Stomach (tissue), 9 donors: ENCODE measurements around the gene CDC34. TPM values are rescaled to one million over a fixed set of nuclear protein-coding genes. Genes with fewer than 3 reads are reported as not detected.

Experiments
- DNase-seq, 2 donors: peaks; one replicate each; pipeline versions ENCODE4 v3.0.0 to v3.0.0-alpha.2; 2013 to 2019
- H3K27ac ChIP-seq, 5 donors: fragments of 200-600 bp in 4 of 5; sonication (generic) in 4 of 5; one replicate each; pipeline ENCODE4 v1.5.1; 2013 to 2019; ENCODE audit warnings: mild to moderate bottlenecking in 1 of 5, moderate library complexity in 1 of 5
- H3K27me3 ChIP-seq, 3 donors: fragments of 200-600 bp; sonication (generic); one replicate each; pipeline ENCODE4 v1.5.1; 2017 to 2019; ENCODE audit warnings: mixed run types in 1 of 3
- H3K36me3 ChIP-seq, 4 donors: fragments of 200-600 bp; sonication (generic); 1 replicate in 3 of 4; 2 replicates in 1 of 4; pipeline ENCODE4 v1.5.1; 2016 to 2019
- H3K4me1 ChIP-seq, 4 donors: fragments of 200-600 bp; sonication (generic); one replicate each; pipeline ENCODE4 v1.5.1; 2016 to 2019
- H3K4me3 ChIP-seq, 4 donors: fragments of 200-600 bp; sonication (generic) in 3 of 4; one replicate each; pipeline ENCODE4 v1.5.1; 2016 to 2019; ENCODE audit warnings: mild to moderate bottlenecking in 1 of 4
- H3K9me3 ChIP-seq, 4 donors: fragments of 200-600 bp; sonication (generic); one replicate each; pipeline ENCODE4 v1.5.1; 2016 to 2019
- CTCF ChIP-seq, 7 experiments: fragments of 450-650 bp in 4 of 7; fragments of 200-600 bp in 3 of 7; sonication (generic) in 3 of 7; IDR thresholded peaks; one replicate each; pipeline ENCODE4 v1.5.1; 2016 to 2019; ENCODE audit warnings: antibody characterized with exemption in 7 of 7, control low read depth in 2 of 7, mild to moderate bottlenecking in 1 of 7
- EP300 ChIP-seq: sonication (generic); formaldehyde crosslinking; IDR thresholded peaks from one replicate; pipeline ENCODE4 v1.6.1; 2017; ENCODE audit warnings: antibody characterized with exemption
- POLR2A ChIP-seq, 4 donors: fragments of 450-650 bp; IDR thresholded peaks; one replicate each; pipeline ENCODE4 v1.6.1; 2016; ENCODE audit warnings: antibody characterized with exemption in 4 of 4, control low read depth in 2 of 4, mild to moderate bottlenecking in 1 of 4, moderate library complexity in 1 of 4
- POLR2AphosphoS5 ChIP-seq, 3 donors: sonication (generic); formaldehyde crosslinking; IDR thresholded peaks; one replicate each; pipeline ENCODE4 v1.6.1; 2016; ENCODE audit warnings: antibody characterized with exemption in 3 of 3
- WGBS, 5 donors: extraction: QIAGEN DNeasy Blood & Tissue Kit in 3 of 5; methylation state at CpG; one replicate each; pipeline versions ENCODE4 v1.1.5 to v1.1.7; 2013 to 2018; 5-methylcytosine and 5-hydroxymethylcytosine counted together
- intact Hi-C: fragments of 100-400 bp; cut with DNase I; formaldehyde crosslinking; loops from one replicate; pipeline ENCODE4 v1.15.1; 2023; ENCODE audit warnings: low total_unique reads
- polyA plus RNA-seq, 3 donors: library from polyadenylated mRNA; stranded (reverse); fragments of 200-250 nt; gene quantifications; one replicate each; pipeline ENCODE4 v1.2.3, GENCODE V29; 2013
- total RNA-seq, 5 donors: library from RNA; depleted of rRNA; stranded (reverse); fragments of >200 nt; gene quantifications; one replicate each; pipeline versions ENCODE4 v1.1.0 to v1.2.3, GENCODE V29; 2014 to 2016
- donor health status: healthy with polysubstance abuse.
- donor health status: Bipolar disorder and iron deficiency.
- donor health status: healthy.

CDC34 gene
- total and polyA plus RNA-seq, 8 donors = 26.1 to 503 (median 76.7) TPM

- Histone ChIP-seq H3K36me3 (peaks cover 25 to 32% (median 30%) of the 10 kb centered on the region in 4 donors), H3K4me1 (peaks cover 12 to 37% (median 35%) of the 10 kb centered on the region in 4 donors), H3K9me3 (no peaks in the 10 kb centered on the region), H3K4me3 (no peak overlapping the region), H3K27ac (no peak overlapping the region), H3K27me3 (peaks cover 18 to 61% (median 25%) of the 10 kb centered on the region in 3 donors)
- intact Hi-C loops = no loop called here
- no peak for TF ChIP-seq EP300
- TF ChIP-seq CTCF (IDR thresholded peaks at IDR 0.05) = no peak
- no peak for TF ChIP-seq POLR2AphosphoS5 (IDR thresholded peaks at IDR 0.05)
- DNase-seq = no peak
- WGBS, 5 donors = 44 to 61% (median 50%) methylated on average over 6 to 10 of the region's 10 CpGs
Measured at GRCh38 chr19:585551-586110, 54.1 kb downstream of the CDC34 start.

- H3K4me1 ChIP-seq = peaks cover 13 to 46% (median 43%) of the 10 kb centered on the region in 4 donors
- peak; percentile 70 to 88 for DNase-seq
- no peak for TF ChIP-seq POLR2AphosphoS5 (IDR thresholded peaks at IDR 0.05)
- no peak for TF ChIP-seq EP300
- TF ChIP-seq CTCF (IDR thresholded peaks at IDR 0.05) = peak in 3 of 7 experiments; percentile 13 to 31 (median 14)
- no peak for TF ChIP-seq POLR2A (IDR thresholded peaks at IDR 0.05)
- H3K27ac ChIP-seq = no peak overlapping the region
- intact Hi-C loops = no loop called here
- 2 to 7% (median 4%) methylated on average over 22 to 41 of the region's 41 CpGs for WGBS, 5 donors
- peaks cover 33 to 87% (median 49%) of the 10 kb centered on the region in 3 donors for H3K27me3 ChIP-seq
- H3K9me3 ChIP-seq = no peaks in the 10 kb centered on the region
- no peak overlapping the region for H3K4me3 ChIP-seq
- peaks cover under 1 to 7% (median 6%) of the 10 kb centered on the region in 4 donors for H3K36me3 ChIP-seq
Measured at GRCh38 chr19:588093-588740, 56.7 kb downstream of the CDC34 start.

- Histone ChIP-seq H3K4me3 (peak overlapping the region in 2 of 4 donors; percentile 10 to 16), H3K4me1 (peaks cover 13 to 41% (median 38%) of the 10 kb centered on the region in 4 donors), H3K36me3 (no peaks in the 10 kb centered on the region), H3K9me3 (no peaks in the 10 kb centered on the region), H3K27ac (no peak overlapping the region), H3K27me3 (peaks cover 33 to 94% (median 49%) of the 10 kb centered on the region in 3 donors)
- TF ChIP-seq POLR2AphosphoS5 (IDR thresholded peaks at IDR 0.05) (no peak), EP300 (no peak), POLR2A (IDR thresholded peaks at IDR 0.05) (no peak), CTCF (IDR thresholded peaks at IDR 0.05) (no peak)
- 12 to 18% (median 13%) methylated on average over 39 to 54 of the region's 54 CpGs for WGBS, 5 donors
- peak in 1 of 2 donors; percentile 34 for DNase-seq
- intact Hi-C loops = no loop called here
Measured at GRCh38 chr19:588741-589692, 57.5 kb downstream of the CDC34 start.
